Myocyte (in vitro differentiated cells): ENCODE data around the gene PCDHA3. TPM values are rescaled to one million over a fixed set of nuclear protein-coding genes. Genes with fewer than 3 reads are reported as not detected.
"Not testable (repeated sequence)": the region's sequence is repeated elsewhere in the genome, so short reads cannot be mapped to it uniquely, and the experiment has no call there.

ENCODE experiments used
- DNase-seq: peaks from one replicate; pipeline ENCODE4 v3.0.0-alpha.2; 2012; ENCODE audit warnings: low read depth
- polyA plus RNA-seq: library from polyadenylated mRNA; unstranded; fragments of >200 nt; gene quantifications from one replicate; pipeline ENCODE4 v1.2.1, GENCODE V29; 2012; ENCODE audit warnings: missing spikeins
- total RNA-seq: library from RNA; depleted of rRNA; stranded (reverse); fragments of >200 nt; gene quantifications from 2 replicates; pipeline ENCODE4 v1.2.3, GENCODE V29; 2014

Gene PCDHA3
- total RNA-seq: 0.16 TPM in 2 replicates
- polyA plus RNA-seq: 0.14 TPM

DNA sequence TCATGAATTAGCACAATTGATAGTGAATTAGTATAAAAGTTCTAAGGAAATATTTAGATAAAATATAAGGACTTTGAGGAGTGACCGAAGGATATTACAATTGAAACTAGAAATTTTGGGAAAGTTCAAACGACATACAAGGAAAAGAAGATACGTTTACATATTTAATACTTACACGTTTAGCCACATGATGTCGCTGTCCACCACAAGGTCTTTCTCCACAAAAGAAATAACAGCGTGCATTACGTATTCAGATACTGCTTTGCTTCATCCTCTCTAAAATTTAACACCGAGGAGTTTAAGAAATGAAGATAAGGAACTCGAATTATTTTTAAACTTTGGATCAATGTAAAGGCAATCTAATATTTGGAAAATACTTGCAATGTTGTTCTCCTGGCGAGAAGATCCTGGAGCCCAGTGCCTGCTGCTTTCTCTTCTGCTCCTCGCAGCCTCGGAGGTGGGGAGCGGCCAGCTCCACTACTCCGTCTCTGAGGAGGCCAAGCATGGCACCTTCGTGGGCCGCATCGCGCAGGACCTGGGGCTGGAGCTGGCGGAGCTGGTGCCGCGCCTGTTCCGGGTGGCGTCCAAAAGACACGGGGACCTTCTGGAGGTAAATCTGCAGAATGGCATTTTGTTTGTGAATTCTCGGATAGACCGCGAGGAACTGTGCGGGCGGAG is at the start of gene PCDHA3:
Gene PCDHA3, plus strand, starts transcription at position 242 of the 678 bp plus-strand sequence.
- DNase-seq: peak; percentile 25

DNA sequence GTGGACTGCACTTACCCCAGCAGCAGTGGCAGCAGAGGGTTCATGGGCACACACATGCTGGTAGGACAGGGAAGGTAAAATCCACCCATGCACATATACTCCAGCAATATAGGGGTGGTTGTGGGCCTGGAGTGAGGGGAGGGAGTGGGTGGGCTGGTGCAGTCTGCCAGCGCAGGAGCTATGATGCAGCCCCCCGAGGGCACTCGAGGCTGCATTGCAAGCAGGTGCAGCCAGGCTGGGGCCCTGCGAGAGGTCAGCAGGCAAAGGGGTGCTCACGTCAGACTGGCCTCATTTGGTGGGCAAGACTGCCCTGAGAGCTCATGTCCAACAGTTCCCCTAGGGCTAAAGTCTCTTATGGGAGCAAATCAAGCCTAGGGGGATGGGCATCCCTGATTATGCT is 47.3 kb upstream of the PCDHA3 start:
- DNase-seq: no peak

DNA sequence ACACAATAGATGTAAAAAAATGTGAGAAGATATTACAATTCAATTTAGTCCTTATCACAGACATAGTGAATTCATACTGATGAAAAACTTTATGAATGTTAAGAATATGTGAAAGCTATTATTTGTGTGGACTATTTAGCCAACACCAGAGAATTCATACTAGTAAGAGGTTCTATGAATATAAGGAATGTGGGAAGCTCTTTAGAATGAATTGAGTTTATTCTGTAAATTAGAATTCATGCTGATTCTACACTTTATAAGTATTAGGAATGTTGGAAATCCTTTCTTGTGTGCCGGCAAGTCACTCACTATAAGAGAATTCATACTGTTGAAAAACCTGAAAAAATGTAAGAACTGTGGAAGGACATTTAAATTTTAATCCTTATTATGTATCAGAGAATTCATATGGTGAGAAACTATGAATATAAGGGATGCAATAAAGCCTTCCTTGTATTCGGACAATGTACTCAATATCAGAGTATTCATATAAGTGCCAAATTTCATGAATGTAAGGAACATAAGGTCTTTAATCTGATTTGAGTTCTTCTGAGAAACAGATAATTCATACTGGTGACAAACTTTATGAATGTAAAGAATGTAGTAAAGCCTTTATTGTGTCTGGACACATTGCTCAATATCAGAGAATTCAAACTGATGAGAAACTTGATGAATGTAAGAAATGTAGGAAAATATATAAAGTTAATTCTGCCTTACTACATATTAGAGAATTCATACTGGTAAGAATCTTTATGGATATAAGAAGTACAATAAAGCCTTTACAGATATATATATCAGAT is 36.5 kb upstream of the PCDHA3 start:
- DNase-seq: no peak

DNA sequence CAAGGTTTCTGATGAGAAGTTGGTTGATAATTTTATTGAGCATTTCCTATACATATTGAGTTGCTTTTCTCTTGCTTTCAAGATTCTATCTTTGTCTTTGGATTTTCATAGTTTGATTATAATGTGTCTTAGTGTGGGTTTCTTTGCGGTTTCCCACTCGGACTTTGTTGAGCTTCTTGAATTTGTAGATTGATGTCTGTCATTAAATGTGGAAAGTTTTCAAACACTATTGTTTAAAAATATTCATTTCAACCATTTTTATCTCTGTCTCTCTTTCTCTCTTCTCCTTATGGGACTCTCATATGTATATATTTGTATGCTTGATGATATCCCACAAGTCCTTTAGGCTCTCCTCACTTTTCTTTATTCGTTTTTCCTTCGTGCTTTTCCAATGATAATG is 33.4 kb upstream of the PCDHA3 start:
- DNase-seq: no peak

DNA sequence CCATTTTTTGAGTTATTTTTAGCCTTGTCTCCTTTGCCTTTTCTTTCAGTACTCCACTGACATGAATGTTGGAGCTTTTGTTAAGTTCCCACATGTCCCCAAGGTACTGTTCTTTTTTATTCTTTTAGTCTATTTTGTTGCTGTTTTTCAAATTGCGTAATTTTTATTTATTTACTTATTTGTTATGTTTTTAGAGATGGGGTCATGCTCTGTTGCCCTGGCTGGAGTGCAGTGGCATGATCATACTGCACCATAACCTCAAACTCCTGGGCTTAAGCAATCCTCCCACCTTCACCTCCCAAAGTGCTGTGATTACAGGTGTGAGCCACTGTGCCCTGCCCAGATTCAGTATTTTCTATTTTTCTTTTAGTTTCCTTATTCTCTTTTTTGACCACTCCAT is 20.3 kb upstream of the PCDHA3 start:
- DNase-seq: no peak

DNA sequence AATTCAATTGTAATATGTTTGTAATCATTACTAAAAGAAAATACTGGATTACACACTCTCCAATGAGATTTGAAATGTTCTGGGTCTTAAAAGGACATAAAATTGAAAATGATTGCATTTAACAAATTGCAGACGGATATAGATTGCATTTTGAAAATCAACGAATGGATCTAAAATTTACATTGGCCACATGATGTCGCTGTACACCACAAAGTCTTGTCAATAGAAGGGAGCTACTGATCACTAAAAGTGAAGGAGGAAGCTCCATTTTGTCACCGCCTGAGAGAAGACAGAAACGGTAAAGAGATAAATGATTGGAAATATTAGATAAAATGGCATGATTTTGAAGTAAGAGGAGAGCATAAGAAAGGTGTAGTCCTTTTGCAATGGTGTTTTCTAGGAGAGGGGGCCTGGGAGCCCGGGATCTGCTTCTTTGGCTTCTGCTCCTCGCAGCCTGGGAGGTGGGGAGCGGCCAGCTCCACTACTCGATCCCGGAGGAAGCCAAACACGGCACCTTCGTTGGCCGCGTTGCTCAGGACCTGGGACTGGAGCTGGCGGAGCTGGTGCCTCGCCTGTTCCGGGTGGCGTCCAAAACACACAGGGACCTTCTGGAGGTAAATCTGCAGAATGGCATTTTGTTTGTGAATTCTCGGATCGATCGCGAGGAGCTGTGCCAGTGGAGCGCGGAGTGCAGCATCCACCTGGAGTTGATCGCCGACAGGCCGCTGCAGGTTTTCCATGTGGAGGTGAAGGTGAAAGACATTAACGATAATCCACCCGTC is 14.8 kb upstream of the PCDHA3 start, which contains the start of gene PCDHA1:
Gene PCDHA1, plus strand, starts transcription at position 236 of the 782 bp plus-strand sequence.
- DNase-seq: no peak

DNA sequence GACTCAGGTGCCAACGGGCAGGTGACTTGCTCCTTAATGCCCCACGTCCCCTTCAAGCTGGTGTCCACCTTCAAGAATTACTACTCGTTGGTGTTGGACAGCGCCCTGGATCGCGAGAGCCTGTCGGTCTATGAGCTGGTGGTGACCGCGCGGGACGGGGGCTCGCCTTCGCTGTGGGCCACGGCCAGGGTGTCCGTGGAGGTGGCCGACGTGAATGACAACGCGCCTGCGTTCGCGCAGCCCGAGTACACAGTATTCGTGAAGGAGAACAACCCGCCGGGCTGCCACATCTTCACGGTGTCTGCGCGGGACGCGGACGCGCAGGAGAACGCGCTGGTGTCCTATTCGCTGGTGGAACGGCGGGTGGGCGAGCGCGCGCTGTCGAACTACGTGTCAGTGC is 13.4 kb upstream of the PCDHA3 start:
- not testable (repeated sequence) for DNase-seq

DNA sequence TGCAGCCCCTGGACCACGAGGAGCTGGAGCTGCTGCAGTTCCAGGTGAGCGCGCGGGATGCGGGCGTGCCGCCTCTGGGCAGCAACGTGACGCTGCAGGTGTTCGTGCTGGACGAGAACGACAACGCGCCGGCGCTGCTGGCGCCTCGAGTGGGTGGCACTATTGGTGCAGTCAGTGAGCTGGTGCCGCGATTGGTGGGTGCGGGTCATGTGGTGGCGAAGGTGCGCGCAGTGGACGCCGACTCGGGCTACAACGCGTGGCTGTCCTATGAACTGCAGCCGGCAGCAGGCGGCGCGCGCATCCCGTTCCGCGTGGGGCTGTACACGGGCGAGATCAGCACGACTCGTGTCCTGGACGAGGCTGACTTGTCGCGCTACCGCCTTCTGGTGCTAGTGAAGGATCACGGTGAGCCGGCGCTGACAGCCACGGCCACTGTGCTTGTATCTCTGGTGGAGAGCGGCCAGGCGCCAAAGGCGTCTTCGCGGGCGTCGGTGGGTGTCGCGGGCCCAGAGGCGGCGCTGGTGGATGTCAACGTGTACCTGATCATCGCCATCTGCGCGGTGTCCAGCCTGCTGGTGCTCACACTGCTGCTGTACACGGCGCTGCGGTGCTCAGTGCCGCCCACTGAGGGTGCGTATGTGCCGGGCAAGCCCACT is 12.9 kb upstream of the PCDHA3 start:
- DNase-seq: not testable (repeated sequence)

DNA sequence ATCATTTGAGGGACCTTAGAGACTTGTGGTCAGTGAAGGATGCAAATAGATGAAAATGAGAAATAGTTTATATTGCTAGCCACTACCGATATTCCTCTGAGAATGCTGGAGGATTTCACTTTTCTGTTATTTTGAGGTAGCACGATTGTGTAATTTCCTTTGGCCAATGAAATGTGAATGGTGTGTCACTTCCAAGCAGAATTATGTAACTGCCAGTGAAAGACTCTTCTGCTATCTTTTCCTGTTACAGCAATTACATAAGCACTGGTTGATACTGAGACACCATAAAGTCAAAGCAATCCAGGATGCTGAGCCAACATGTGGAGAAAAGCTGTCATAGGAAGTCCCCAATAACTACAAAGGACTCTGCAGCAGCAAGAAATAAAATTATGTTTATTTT is 9.8 kb upstream of the PCDHA3 start:
- DNase-seq: no peak

DNA sequence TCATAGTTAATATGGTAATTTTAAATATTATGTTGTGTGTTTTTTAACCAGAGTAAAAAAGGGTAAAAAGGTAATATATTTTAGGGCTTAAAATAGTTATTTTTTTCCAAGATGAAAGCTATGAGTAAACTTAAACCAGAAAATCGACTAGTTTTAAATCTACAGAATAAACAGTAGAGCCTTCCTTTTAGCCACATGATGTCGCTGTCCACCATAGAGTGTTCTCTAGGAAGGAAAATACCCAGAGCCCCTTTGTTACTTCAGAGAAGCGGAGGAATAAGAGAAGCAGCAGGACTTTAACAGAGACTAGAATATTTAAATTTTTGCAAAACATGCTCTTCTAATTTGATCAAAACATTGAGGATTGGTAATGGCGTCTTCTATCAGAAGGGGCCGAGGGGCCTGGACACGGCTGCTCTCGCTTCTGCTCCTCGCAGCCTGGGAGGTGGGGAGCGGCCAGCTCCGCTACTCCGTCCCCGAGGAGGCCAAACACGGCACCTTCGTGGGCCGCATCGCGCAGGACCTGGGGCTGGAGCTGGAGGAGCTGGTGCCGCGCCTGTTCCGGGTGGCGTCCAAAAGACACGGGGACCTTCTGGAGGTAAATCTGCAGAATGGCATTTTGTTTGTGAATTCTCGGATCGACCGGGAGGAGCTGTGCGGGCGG is 6.1 kb upstream of the PCDHA3 start, which contains the start of gene PCDHA2:
Gene PCDHA2, plus strand, starts transcription at position 258 of the 664 bp plus-strand sequence.
- no peak for DNase-seq

DNA sequence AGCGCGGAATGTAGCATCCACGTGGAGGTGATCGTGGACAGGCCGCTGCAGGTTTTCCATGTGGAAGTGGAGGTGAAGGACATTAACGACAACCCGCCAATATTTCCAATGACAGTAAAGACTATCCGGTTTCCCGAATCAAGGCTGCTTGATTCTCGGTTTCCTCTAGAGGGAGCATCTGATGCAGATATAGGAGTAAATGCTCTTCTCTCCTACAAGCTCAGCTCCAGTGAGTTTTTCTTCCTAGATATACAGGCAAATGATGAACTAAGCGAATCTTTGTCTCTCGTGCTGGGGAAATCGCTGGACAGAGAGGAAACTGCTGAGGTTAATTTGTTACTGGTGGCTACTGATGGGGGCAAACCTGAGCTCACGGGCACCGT is 5.6 kb upstream of the PCDHA3 start:
- no peak for DNase-seq

DNA sequence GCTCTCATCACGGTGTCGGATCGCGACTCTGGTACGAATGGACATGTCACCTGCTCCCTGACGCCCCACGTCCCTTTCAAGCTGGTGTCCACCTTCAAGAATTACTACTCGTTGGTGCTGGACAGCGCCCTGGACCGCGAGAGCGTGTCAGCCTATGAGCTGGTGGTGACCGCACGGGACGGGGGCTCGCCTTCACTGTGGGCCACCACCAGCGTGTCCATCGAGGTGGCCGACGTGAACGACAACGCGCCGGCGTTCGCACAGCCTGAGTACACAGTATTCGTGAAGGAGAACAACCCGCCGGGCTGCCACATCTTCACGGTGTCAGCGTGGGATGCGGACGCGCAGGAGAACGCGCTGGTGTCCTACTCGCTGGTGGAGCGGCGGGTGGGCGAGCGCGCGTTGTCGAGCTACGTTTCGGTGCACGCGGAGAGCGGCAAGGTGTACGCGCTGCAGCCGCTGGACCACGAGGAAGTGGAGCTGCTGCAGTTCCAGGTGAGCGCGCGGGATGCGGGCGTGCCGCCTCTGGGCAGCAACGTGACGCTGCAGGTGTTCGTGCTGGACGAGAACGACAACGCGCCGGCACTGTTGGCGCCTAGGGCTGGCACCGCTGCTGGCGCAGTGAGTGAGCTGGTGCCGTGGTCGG is 4.7 kb upstream of the PCDHA3 start:
- DNase-seq: not testable (repeated sequence)

DNA sequence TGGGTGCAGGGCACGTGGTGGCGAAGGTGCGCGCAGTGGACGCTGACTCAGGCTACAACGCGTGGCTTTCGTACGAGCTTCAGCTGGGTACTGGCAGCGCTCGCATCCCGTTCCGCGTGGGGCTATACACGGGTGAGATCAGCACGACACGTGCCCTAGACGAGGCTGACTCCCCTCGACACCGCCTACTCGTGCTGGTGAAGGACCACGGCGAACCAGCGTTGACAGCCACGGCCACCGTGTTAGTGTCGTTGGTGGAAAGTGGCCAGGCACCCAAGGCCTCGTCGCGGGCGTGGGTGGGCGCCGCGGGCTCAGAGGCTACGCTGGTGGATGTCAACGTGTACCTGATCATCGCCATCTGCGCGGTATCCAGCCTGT is 4.2 kb upstream of the PCDHA3 start:
- DNase-seq: no peak

DNA sequence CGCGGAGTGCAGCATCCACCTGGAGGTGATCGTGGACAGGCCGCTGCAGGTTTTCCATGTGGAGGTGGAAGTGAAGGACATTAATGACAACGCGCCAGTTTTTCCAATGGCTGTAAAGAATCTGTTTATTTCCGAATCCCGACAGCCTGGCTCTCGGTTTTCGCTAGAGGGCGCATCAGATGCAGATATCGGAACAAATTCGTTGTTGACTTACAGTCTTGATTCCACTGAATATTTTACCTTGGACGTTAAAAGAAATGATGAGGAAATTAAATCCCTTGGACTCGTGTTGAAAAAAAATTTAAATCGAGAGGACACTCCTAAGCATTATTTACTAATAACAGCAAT is 611 bp downstream of the PCDHA3 start:
- DNase-seq: peak; percentile 5

DNA sequence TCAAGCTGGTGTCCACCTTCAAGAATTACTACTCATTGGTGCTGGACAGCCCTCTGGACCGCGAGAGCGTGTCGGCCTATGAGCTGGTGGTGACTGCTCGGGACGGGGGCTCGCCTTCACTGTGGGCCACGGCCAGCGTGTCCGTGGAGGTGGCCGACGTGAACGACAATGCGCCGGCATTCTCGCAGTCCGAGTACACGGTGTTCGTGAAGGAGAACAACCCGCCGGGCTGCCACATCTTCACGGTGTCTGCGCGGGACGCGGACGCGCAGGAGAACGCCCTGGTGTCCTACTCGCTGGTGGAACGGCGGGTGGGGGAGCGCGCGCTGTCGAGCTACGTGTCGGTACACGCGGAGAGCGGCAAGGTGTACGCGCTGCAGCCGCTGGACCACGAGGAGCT is 1.5 kb downstream of the PCDHA3 start:
- not testable (repeated sequence) for DNase-seq

DNA sequence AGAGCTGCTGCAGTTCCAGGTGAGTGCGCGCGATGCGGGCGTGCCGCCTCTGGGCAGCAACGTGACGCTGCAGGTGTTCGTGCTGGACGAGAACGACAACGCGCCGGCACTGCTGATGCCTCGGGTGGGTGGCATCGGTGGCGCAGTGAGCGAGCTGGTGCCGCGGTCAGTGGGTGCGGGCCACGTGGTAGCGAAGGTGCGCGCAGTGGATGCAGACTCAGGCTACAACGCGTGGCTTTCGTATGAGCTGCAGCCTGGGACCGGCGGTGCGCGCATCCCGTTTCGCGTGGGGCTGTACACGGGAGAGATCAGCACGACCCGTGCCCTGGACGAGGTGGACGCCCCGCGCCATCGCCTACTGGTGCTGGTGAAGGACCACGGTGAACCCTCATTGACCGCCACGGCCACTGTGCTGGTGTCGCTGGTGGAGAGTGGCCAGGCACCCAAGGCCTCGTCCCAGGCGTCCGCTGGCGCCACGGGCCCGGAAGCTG is 2.0 kb downstream of the PCDHA3 start:
- no peak for DNase-seq

DNA sequence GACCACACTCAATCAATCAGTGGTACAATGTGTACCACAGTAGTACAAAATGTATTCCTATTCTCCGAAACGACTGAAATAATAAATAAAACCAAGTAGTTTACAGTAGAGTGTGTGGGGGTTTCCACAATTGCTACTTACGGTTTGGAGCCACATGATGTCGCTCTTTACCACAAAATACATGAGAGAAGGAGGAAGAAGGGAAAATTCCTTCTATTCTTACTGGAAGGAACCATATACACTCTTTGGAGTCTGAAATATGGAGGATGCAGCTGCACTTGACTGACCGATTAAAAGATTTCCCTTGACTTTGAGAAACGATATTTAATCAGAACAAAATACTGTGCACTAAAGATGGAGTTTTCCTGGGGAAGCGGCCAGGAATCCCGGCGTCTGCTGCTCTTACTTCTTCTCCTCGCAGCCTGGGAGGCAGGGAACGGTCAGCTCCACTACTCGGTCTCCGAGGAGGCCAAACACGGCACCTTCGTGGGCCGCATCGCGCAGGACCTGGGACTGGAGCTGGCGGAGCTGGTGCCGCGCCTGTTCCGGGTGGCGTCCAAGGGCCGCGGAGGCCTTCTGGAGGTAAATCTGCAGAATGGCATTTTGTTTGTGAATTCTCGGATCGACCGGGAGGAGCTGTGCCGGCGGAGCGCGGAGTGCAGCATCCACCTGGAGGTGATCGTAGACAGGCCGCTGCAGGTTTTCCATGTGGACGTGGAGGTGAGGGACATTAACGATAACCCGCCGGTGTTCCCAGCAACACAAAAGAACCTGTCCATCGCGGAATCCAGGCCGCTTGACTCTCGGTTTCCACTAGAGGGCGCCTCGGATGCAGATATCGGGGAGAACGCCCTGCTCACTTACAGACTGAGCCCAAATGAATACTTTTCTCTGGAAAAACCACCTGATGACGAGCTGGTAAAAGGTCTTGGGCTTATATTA is 6.2 kb downstream of the PCDHA3 start, which contains the start of gene PCDHA4:
Gene PCDHA4, plus strand, starts transcription at position 235 of the 942 bp plus-strand sequence.
- DNase-seq: peak; percentile 51

DNA sequence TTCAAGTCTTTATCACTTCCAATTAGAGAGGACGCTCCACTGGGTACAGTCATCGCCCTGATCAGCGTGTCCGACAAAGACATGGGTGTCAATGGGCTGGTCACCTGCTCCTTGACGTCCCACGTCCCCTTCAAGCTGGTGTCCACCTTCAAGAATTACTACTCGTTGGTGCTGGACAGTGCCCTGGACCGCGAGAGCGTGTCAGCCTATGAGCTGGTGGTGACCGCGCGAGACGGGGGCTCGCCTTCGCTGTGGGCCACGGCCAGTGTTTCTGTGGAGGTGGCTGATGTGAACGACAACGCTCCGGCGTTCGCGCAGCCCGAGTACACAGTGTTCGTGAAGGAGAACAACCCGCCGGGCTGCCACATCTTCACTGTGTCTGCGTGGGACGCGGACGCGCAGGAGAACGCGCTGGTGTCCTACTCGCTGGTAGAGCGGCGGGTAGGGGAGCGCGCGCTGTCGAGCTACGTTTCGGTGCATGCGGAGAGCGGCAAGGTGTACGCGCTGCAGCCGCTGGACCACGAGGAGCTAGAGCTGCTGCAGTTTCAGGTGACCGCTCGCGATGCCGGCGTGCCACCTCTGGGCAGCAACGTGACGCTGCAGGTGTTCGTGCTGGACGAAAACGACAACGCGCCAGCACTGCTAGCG is 7.5 kb downstream of the PCDHA3 start:
- DNase-seq: not testable (repeated sequence)
